SK-N-SH treated with all-trans-retinoic acid at 6 μM for 48 hours (cell line): ENCODE measurements around the gene SLC34A3.
A peak's percentile ranks its signal among the peaks of the same experiment; 100 is the strongest.

Experiments
- ARNTL ChIP-seq: fragments of 450-650 bp; formaldehyde crosslinking; IDR thresholded peaks from 2 replicates; pipeline ENCODE4 v1.5.0; 2020; ENCODE audit warnings: low read depth, mild to moderate bottlenecking, moderate library complexity, borderline replicate concordance
- PPARA ChIP-seq: fragments of 250-450 bp; sonication (Bioruptor Pico); IDR thresholded peaks from 2 replicates; pipeline ENCODE4 v1.5.0; 2020; ENCODE audit warnings: mild to moderate bottlenecking, borderline replicate concordance
- RARB ChIP-seq: fragments of 250-450 bp; sonication (Bioruptor Pico); IDR thresholded peaks from 2 replicates; pipeline ENCODE4 v1.8.0; 2021; ENCODE audit warnings: mild to moderate bottlenecking, moderate library complexity
- ZC3H10 ChIP-seq: fragments of 250-450 bp; sonication (Bioruptor Pico); IDR thresholded peaks from 2 replicates; pipeline ENCODE4 v1.5.1; 2021; ENCODE audit warnings: mild to moderate bottlenecking, moderate library complexity
- ZFP3 ChIP-seq: fragments of 250-450 bp; sonication (Bioruptor Pico); IDR thresholded peaks from 2 replicates; pipeline ENCODE4 v1.5.0; 2020; ENCODE audit warnings: mild to moderate bottlenecking, moderate library complexity
- ZNF8 ChIP-seq: fragments of 450-650 bp; formaldehyde crosslinking; IDR thresholded peaks from 2 replicates; pipeline ENCODE4 v1.5.0; 2020; ENCODE audit warnings: mild to moderate bottlenecking, moderate library complexity
- TF ChIP-seq, protein P1 (sequence below): fragments of 250-450 bp; sonication (Bioruptor Pico); IDR thresholded peaks from 2 replicates; pipeline ENCODE4 v1.8.0; 2020; ENCODE audit warnings: mild to moderate bottlenecking, moderate library complexity, borderline replicate concordance
- TF ChIP-seq, protein P2 (sequence below): fragments of 250-450 bp; sonication (Bioruptor Pico); IDR thresholded peaks from 2 replicates; pipeline ENCODE4 v1.8.0; 2021; ENCODE audit warnings: low read depth, mild to moderate bottlenecking, moderate library complexity, borderline replicate concordance
- TF ChIP-seq, protein P3 (sequence below): fragments of 250-450 bp; sonication (Bioruptor Pico); IDR thresholded peaks from 2 replicates; pipeline ENCODE4 v1.5.1; 2021; ENCODE audit warnings: mild to moderate bottlenecking, moderate library complexity

DNA sequence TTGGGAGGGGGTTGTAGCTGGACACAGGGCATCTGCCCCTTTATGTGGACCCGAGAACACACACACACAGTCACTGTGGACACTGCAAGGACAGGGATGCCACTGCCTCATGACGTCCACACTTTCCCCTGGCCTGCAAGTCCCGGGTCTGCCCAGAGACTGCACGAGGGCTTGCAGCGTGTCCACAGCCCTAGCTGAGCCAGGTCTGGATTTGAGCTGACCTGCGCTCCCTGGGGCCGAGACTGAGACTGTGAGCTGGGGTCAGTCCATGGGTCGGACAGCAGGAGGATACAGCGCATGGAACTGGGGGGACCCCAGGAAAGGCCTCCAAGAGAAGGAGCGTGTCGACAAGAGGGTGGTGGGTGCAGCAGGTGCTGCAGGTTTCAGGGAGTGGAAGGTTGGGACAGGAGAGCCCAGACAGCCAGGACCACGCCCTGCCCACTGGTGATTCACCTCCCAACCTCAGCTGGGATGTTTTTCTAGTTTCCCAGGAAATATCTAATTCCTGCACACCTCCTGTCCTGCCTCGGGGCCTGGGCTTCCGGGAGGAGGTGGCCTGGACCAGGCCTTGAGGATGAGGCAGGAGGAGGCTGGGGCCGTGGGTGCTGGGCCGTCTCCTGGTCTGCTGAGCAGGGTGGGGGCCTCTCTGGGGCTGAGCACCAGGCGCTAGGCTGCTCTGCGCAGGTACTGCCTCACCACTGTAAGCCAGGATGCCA is 4.2 kb upstream of the SLC34A3 start:
- TF ChIP-seq, protein P1, sequence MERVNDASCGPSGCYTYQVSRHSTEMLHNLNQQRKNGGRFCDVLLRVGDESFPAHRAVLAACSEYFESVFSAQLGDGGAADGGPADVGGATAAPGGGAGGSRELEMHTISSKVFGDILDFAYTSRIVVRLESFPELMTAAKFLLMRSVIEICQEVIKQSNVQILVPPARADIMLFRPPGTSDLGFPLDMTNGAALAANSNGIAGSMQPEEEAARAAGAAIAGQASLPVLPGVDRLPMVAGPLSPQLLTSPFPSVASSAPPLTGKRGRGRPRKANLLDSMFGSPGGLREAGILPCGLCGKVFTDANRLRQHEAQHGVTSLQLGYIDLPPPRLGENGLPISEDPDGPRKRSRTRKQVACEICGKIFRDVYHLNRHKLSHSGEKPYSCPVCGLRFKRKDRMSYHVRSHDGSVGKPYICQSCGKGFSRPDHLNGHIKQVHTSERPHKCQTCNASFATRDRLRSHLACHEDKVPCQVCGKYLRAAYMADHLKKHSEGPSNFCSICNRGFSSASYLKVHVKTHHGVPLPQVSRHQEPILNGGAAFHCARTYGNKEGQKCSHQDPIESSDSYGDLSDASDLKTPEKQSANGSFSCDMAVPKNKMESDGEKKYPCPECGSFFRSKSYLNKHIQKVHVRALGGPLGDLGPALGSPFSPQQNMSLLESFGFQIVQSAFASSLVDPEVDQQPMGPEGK (CRISPR knock-in tag): no peak
- peak; percentile 82; the same call in 1 of the 2 replicates for TF ChIP-seq ZFP3 (CRISPR knock-in tag)
- TF ChIP-seq, protein P2, sequence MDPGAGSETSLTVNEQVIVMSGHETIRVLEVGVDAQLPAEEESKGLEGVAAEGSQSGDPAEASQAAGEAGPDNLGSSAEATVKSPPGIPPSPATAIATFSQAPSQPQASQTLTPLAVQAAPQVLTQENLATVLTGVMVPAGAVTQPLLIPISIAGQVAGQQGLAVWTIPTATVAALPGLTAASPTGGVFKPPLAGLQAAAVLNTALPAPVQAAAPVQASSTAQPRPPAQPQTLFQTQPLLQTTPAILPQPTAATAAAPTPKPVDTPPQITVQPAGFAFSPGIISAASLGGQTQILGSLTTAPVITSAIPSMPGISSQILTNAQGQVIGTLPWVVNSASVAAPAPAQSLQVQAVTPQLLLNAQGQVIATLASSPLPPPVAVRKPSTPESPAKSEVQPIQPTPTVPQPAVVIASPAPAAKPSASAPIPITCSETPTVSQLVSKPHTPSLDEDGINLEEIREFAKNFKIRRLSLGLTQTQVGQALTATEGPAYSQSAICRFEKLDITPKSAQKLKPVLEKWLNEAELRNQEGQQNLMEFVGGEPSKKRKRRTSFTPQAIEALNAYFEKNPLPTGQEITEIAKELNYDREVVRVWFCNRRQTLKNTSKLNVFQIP (CRISPR knock-in tag): no peak
- TF ChIP-seq ZNF8 (CRISPR knock-in tag): no peak
- TF ChIP-seq, protein P3, sequence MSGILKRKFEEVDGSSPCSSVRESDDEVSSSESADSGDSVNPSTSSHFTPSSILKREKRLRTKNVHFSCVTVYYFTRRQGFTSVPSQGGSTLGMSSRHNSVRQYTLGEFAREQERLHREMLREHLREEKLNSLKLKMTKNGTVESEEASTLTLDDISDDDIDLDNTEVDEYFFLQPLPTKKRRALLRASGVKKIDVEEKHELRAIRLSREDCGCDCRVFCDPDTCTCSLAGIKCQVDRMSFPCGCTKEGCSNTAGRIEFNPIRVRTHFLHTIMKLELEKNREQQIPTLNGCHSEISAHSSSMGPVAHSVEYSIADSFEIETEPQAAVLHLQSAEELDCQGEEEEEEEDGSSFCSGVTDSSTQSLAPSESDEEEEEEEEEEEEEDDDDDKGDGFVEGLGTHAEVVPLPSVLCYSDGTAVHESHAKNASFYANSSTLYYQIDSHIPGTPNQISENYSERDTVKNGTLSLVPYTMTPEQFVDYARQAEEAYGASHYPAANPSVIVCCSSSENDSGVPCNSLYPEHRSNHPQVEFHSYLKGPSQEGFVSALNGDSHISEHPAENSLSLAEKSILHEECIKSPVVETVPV (CRISPR knock-in tag): no peak
- no peak for TF ChIP-seq ZC3H10 (CRISPR knock-in tag)
- no peak for TF ChIP-seq RARB (CRISPR knock-in tag)
- TF ChIP-seq PPARA (CRISPR knock-in tag): no peak
- TF ChIP-seq ARNTL (CRISPR knock-in tag): no peak
